Right cardiac atrium (tissue), 5 donors: ENCODE results near the gene MAGI2. TPM values are rescaled to one million over a fixed set of nuclear protein-coding genes. Genes with fewer than 3 reads are reported as not detected.
"Not testable (repeated sequence)": the region's sequence is repeated elsewhere in the genome, so short reads cannot be mapped to it uniquely, and the experiment has no call there.

Experiments
- ATAC-seq, 2 donors: fragments of 200-7000 bp; cut with Tn5 transposase; one replicate each; pipeline versions ENCODE4 v1.8.0 to v1.9.1; 2020; ENCODE audit warnings: moderate library complexity in 2 of 2, mild to moderate bottlenecking in 1 of 2
- DNase-seq, 3 donors: peaks; one replicate each; pipeline ENCODE4 v3.0.0-alpha.2; 2020
- H3K27ac ChIP-seq: one replicate; pipeline ENCODE4 v1.5.1; 2013; ENCODE audit warnings: mild to moderate bottlenecking, low read length, control low read depth, moderate library complexity
- H3K27me3 ChIP-seq: one replicate; pipeline ENCODE4 v1.6.1; 2013; ENCODE audit not compliant: control insufficient read depth, insufficient read depth
- H3K4me1 ChIP-seq: one replicate; pipeline ENCODE4 v1.6.1; 2013; ENCODE audit warnings: low read length; ENCODE audit not compliant: control insufficient read depth, insufficient read depth
- H3K4me3 ChIP-seq: one replicate; pipeline ENCODE4 v1.5.1; 2013; ENCODE audit warnings: low read length, control low read depth
- H3K9me3 ChIP-seq: one replicate; pipeline ENCODE4 v1.6.1; 2013; ENCODE audit warnings: low read length; ENCODE audit not compliant: control insufficient read depth
- WGBS: extraction: QIAGEN DNeasy Blood & Tissue Kit; methylation state at CpG from one replicate; pipeline ENCODE4 v1.1.7; 2013; 5-methylcytosine and 5-hydroxymethylcytosine counted together
- intact Hi-C, 4 donors: fragments of 100-400 bp; cut with DNase I; formaldehyde crosslinking; loops; one replicate each; pipeline versions ENCODE4 v1.11.0 to v1.14.0; 2022 to 2023
- polyA plus RNA-seq: library from polyadenylated mRNA; stranded (reverse); fragments of 200-250 nt; gene quantifications from one replicate; pipeline ENCODE4 v1.2.3, GENCODE V29; 2013
- total RNA-seq, 4 donors: library from RNA; stranded (reverse); fragmentation: NEBNext Ultra II Directional; extraction: Animal tissue kit (Norgen Biotek cat#: 25700); gene quantifications; one replicate each; pipeline ENCODE4 v1.2.1, GENCODE V29; 2021
- donor health status: healthy with polysubstance abuse.
- donor health status: DM: no; HTN: yes; CAD: no.
- donor health status: DM: no; HTN: no; CAD: no.
- donor health status: DM: no; HTN: yes; CAD: no; lungs with severe emphysema.
- donor health status: DM: yes; HTN: yes; CAD: no.

Gene MAGI2
- total and polyA plus RNA-seq, 5 donors, result 3.2 to 9.9 (median 7.9) TPM

DNA sequence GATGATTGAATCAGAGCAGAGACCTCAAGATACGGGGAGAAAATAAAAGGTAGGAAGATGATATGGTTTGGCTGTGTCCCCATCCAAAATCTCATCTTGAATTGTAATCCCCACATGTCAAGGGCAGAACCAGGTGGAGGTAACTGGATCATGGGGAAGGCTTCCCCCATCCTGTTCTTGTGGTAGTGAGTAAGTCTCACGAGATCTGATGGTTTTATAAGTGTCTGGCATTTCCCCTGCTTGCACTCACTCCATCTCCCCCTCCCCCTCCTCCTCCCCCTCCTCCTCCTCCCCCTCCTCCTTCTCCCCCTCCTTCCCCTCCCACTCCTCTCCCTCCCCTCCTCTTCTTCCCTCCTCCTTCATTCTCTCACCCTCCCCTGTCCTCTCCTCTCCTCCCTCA is 950.2 kb downstream of the MAGI2 start:
- H3K4me1 ChIP-seq, DNase-seq, H3K4me3 ChIP-seq, H3K27me3 ChIP-seq, ATAC-seq, H3K9me3 ChIP-seq, intact Hi-C loops, H3K27ac ChIP-seq: not testable (repeated sequence)
- WGBS, result 85% methylated on average over 2 of the region's 2 CpGs

DNA sequence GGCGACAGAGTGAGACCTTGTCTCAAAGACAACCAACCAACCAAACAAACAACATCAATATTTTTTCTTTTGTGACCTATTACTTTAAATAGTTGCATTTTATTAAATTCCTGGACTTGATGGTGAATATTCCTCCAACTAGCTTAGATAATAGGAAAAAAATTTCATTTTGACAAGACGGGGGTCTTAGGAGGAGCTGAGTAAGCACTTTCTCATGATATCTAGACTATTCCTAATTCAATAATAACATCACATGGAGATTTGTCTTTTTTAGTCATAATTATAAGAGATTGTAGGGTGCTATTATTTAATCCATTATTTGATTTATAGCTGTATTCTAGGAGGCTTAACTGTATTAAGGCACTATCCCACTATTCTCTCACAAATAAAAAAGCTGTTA is 952.4 kb downstream of the MAGI2 start:
- no peak overlapping the region for H3K4me3 ChIP-seq
- no peak for DNase-seq
- no peak for ATAC-seq
- no peaks in the 10 kb centered on the region for H3K4me1 ChIP-seq
- no peak overlapping the region for H3K27ac ChIP-seq
- no peaks in the 10 kb centered on the region for H3K27me3 ChIP-seq
- intact Hi-C loops, result no loop called here
- no peaks in the 10 kb centered on the region for H3K9me3 ChIP-seq
- 91% methylated on average over 2 of the region's 2 CpGs for WGBS

DNA sequence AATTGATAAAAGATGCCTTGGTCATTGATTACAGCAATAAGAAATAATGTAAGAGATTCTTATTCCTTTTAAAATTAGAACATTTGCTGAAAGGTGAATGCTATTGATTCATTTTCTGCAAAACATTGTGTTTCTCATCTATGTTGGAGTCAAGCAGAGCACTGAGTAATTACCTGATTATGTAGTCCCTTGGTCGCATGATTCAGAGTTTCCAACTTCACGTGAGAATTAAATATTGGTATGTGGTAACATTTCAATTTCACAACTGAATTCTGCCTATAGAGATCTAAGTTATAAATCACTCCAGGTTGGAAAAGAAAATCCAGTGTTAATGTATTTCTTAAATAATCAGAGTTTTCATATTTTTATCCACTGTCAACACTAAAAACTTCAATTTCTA is 953.5 kb downstream of the MAGI2 start:
- Histone ChIP-seq H3K9me3 (no peaks in the 10 kb centered on the region), H3K27ac (no peak overlapping the region), H3K27me3 (no peaks in the 10 kb centered on the region), H3K4me3 (no peak overlapping the region), H3K4me1 (no peaks in the 10 kb centered on the region)
- WGBS, result 98% methylated on average over 2 of the region's 2 CpGs
- no peak for DNase-seq
- no peak for ATAC-seq
- intact Hi-C loops, result no loop called here

DNA sequence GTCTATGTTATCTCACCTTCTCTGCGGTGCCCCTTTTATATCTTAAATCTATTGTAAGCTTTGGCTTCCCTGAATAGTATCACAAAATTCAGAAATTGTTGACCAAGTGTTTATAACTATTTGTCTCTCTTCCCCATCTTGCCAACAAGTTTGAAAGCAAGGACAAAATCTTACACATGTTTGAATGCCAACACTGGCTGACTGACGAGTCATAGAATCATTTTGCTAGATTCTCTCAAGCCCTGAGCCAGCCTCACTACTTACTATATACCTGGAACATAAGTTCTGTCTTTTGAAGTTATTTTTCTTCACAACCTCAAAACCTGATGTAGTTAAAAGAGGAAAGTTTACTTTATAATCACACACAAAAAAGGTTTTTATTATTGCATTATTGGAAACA is 954.2 kb downstream of the MAGI2 start:
- ATAC-seq (no peak), DNase-seq (no peak)
- intact Hi-C loops, result no loop called here
- 82% methylated on average over 2 of the region's 2 CpGs for WGBS
- Histone ChIP-seq H3K27ac (no peak overlapping the region), H3K4me1 (no peaks in the 10 kb centered on the region), H3K4me3 (no peak overlapping the region), H3K27me3 (no peaks in the 10 kb centered on the region), H3K9me3 (no peaks in the 10 kb centered on the region)

DNA sequence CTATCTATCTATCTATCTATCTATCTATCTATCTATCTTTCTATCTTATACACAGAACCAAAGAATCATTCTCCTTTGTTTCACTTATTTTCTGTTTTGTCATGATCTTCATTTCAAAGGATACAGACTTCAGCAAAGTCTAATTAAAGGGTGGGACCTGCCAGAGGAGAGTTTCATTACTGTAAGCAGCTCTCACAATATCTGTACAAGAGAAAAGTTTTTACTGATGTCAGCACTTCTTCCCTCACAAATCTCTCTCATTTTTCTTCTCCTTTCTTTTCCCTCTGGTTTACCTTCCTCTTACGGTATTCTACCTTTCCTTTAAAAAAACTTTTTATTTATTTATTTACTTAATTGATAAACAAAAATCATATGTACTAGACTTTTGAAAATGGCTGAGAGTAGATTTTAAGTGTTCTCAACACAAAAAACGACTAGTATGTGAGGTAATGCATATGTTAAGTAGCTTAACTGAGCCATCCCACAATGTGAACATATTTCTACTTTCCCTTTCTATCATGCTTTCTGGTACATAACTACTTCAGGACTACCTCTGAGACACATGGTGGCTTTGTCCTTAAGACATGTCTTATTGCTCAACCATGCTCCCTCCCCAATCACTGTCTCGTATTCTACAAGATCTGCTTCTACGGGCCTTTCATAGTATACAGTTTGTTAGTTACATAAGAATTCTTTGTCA is 955.6 kb downstream of the MAGI2 start:
- DNase-seq (no peak), ATAC-seq (no peak)
- intact Hi-C loops, result no loop called here
- Histone ChIP-seq H3K27me3 (no peaks in the 10 kb centered on the region), H3K4me1 (no peaks in the 10 kb centered on the region), H3K9me3 (no peaks in the 10 kb centered on the region), H3K27ac (no peak overlapping the region), H3K4me3 (no peak overlapping the region)
- 76% methylated on average over 4 of the region's 4 CpGs for WGBS

DNA sequence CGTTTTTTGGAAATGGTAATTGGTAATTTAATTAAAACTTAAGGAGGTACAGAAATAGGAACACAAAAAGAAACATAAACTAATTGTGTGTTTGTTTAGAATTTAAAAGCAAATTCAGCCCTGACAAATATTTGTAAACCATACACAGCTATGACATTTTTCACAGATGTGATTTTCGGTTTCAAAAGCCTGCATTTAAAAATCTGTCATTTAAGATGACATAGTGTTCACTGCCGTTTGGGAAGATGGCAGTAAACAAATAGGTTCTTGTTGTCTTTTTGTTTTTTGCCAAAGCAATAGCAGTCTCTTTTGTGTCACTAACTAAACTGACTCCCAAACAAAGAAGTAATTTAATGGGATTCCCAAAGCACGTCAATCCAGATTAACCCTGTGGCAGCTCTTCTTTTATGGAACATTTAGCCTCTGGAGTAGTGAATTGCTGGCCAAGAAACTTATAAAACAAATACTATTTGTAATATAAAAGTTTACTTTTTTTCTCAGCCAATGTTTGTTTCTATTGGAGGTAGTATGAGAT is 957.3 kb downstream of the MAGI2 start:
- Histone ChIP-seq H3K4me3 (no peak overlapping the region), H3K9me3 (no peaks in the 10 kb centered on the region), H3K4me1 (no peaks in the 10 kb centered on the region), H3K27me3 (no peaks in the 10 kb centered on the region), H3K27ac (no peak overlapping the region)
- WGBS, result 59% methylated on average over 4 of the region's 4 CpGs
- ATAC-seq, result no peak
- DNase-seq, result no peak
- intact Hi-C loops, result no loop called here

DNA sequence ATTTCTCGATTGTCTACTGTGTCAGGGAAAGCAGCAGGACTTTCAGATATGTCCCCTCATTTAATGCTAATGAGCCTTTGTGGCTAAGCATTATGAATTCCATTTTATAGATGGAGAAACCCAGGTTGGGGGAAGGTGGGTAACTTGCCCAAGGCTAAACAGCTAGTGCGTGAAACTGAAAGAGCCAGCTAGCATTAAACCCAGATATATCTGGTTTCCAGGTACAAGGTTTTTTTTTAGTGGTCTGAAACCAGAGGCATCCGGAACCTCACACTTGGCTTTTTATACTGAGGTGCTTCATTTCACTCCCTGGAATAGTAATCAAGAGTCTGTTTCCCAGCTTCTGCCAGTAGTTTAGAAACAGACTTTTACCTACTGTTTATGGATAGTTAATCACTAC is 960.1 kb downstream of the MAGI2 start:
- ATAC-seq, result no peak
- no peaks in the 10 kb centered on the region for H3K27me3 ChIP-seq
- H3K4me1 ChIP-seq, result no peaks in the 10 kb centered on the region
- H3K9me3 ChIP-seq, result no peaks in the 10 kb centered on the region
- H3K4me3 ChIP-seq, result no peak overlapping the region
- DNase-seq, result no peak
- 78% methylated on average over 3 of the region's 3 CpGs for WGBS
- H3K27ac ChIP-seq, result no peak overlapping the region
- intact Hi-C loops, result no loop called here

DNA sequence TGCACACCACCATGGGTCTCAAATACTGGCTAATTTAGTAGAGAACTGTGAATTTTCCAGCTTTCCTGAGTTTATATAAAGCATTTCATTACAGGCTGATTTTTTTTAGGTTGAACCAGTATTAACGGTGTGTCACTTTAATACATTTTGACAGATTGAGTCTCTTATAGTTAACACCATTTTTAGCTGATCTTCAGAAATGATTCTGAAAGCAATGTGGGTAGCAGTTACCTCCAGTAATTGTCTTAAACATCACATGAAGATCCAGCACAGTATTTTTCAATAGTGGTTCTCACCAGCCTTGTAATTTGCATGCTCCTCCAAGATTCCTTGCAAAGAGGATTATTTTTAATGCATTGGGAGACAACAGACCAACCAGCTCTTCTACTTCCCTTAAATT is 961.3 kb downstream of the MAGI2 start:
- intact Hi-C loops, result no loop called here
- WGBS, result 89% methylated on average over 1 of the region's 1 CpG
- Histone ChIP-seq H3K4me3 (no peak overlapping the region), H3K9me3 (no peaks in the 10 kb centered on the region), H3K27me3 (no peaks in the 10 kb centered on the region), H3K4me1 (no peaks in the 10 kb centered on the region), H3K27ac (no peak overlapping the region)
- DNase-seq (no peak), ATAC-seq (no peak)

DNA sequence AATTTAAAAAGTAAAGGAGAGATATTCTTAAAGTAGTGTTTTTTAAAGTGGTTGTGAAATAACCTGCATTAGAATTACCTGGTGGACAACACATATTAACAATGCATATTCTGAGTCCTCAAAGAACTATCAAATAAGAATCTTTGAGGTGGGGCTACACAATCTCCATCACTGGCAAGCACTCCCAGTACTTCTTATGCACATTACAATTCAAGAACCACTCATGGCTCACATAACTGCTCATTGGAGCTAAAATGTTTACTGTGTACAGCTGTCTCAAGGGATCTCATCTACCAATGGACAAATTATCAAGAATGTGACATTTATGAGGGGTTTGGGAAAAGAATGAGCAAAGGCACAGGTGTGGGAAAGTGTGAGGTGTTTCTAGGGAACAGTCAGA is 962.9 kb downstream of the MAGI2 start:
- no peak for ATAC-seq
- DNase-seq, result no peak
- intact Hi-C loops, result no loop called here

DNA sequence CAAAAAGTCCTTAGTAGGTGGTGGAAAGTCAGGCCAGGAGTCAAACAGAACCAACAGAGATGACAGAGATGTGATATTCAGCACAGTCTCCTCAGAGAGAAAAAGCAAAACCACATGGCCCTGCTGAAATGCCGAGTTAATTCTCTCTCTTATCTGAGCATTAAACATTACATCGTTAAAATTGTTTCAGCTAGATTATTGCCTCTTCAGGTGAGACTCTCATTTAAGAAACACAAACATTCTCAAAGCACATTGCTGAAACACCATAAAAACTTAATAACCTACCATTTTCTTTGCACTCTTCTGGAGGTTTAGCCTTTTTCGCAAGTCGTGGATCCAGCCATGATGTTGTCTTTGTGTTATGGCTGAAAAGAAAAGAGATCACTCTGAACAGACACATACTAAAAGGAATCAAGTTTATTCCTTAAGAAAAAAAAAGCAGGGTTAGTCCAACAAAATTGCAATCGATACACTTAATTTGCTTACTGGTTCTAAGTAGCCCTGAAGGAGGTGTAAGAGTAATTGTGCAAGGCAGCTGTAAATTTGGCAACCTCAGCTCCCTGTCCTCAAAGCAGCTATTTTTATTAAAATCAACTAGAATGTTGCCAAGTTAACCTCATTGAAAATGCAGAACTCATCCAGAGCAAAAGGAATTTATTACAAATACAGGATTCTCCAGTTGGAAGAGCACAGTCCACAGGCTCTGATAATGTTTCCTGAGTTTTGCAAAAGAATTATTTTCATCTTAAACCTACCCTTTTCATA is 963.8 kb downstream of the MAGI2 start:
- WGBS, result 44% methylated on average over 5 of the region's 5 CpGs
- ATAC-seq (no peak), DNase-seq (no peak)
- no peak overlapping the region for H3K4me3 ChIP-seq
- H3K27me3 ChIP-seq, result no peaks in the 10 kb centered on the region
- no peaks in the 10 kb centered on the region for H3K9me3 ChIP-seq
- intact Hi-C loops, result no loop called here
- H3K27ac ChIP-seq, result no peak overlapping the region
- no peaks in the 10 kb centered on the region for H3K4me1 ChIP-seq

More for the DNA sequence above, 962.9 kb downstream of the MAGI2 start:
- Histone ChIP-seq H3K4me1 (no peaks in the 10 kb centered on the region), H3K27ac (no peak overlapping the region), H3K9me3 (no peaks in the 10 kb centered on the region), H3K4me3 (no peak overlapping the region), H3K27me3 (no peaks in the 10 kb centered on the region)

DNA sequence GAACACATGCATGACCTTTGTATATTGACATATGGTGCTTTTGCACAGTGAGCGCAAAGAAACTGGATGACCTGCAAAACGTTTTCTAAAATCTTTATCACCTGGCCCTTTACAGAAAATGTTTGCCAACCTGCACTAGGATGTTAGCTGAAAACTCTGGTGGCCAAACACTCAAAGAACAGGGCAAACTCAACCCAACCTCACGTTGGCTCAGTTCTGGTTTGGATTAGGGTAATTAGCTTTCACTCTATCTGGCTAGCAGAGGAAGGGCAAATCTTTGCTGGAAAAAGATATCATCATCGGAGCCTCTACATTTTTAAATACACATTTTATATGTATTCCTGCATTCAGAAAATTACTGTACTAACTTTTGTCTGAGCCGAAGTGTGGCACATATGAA is 966.0 kb downstream of the MAGI2 start:
- intact Hi-C loops, result no loop called here
- no peaks in the 10 kb centered on the region for H3K9me3 ChIP-seq
- no peaks in the 10 kb centered on the region for H3K27me3 ChIP-seq
- H3K4me3 ChIP-seq, result no peak overlapping the region
- no peaks in the 10 kb centered on the region for H3K4me1 ChIP-seq
- H3K27ac ChIP-seq, result no peak overlapping the region
- 74% methylated on average over 5 of the region's 5 CpGs for WGBS
- ATAC-seq, result no peak
- no peak for DNase-seq
